H9 (cell line): Measurements from ENCODE around the gene CTAG1B. TPM values are rescaled to one million over a fixed set of nuclear protein-coding genes. Genes with fewer than 3 reads are reported as not detected.

ENCODE experiments used
- DNase-seq: peaks from one replicate; pipeline ENCODE4 v3.0.0-alpha.2; 2017
- H2AFZ ChIP-seq: one replicate; pipeline ENCODE4 v1.6.1; 2013; ENCODE audit warnings: mild to moderate bottlenecking, low read length, control low read depth, moderate library complexity
- H2AK5ac ChIP-seq: 2 replicates; pipeline ENCODE4 v1.6.1; 2013; ENCODE audit warnings: low read length, control low read depth, mixed read lengths; ENCODE audit not compliant: insufficient read length
- H2BK120ac ChIP-seq: one replicate; pipeline ENCODE4 v1.6.1; 2013; ENCODE audit warnings: low read depth, mild to moderate bottlenecking, low read length, control low read depth, inconsistent platforms; ENCODE audit not compliant: poor library complexity, severe bottlenecking
- H2BK12ac ChIP-seq: 2 replicates; pipeline ENCODE4 v1.6.1; 2013; ENCODE audit warnings: low read length, control low read depth, mixed read lengths, low read depth; ENCODE audit not compliant: insufficient read length
- H2BK15ac ChIP-seq: 2 replicates; pipeline ENCODE4 v1.6.1; 2013; ENCODE audit warnings: low read depth, low read length, control low read depth
- H2BK20ac ChIP-seq: one replicate; pipeline ENCODE4 v1.6.1; 2013; ENCODE audit warnings: low read depth, mild to moderate bottlenecking, low read length, control low read depth, inconsistent platforms; ENCODE audit not compliant: poor library complexity, severe bottlenecking
- H2BK5ac ChIP-seq: 2 replicates; pipeline ENCODE4 v1.6.1; 2013; ENCODE audit warnings: low read length, control low read depth, mixed read lengths; ENCODE audit not compliant: insufficient read length
- H3K14ac ChIP-seq: 2 replicates; pipeline ENCODE4 v1.6.1; 2013; ENCODE audit warnings: low read length, control low read depth; ENCODE audit not compliant: insufficient read depth
- H3K18ac ChIP-seq: 2 replicates; pipeline ENCODE4 v1.6.1; 2013; ENCODE audit warnings: low read depth, mild to moderate bottlenecking, mixed read lengths, low read length, control low read depth; ENCODE audit not compliant: insufficient read length
- H3K23ac ChIP-seq: 2 replicates; pipeline ENCODE4 v1.6.1; 2013; ENCODE audit warnings: low read length, control low read depth, mixed read lengths, low read depth; ENCODE audit not compliant: insufficient read length
- H3K23me2 ChIP-seq: 2 replicates; pipeline ENCODE4 v1.6.1; 2013; ENCODE audit warnings: low read depth, mild to moderate bottlenecking, mixed read lengths, low read length, control low read depth; ENCODE audit not compliant: insufficient read length, poor library complexity, severe bottlenecking
- H3K27ac ChIP-seq: 2 replicates; pipeline ENCODE4 v1.5.1; 2013; ENCODE audit warnings: low read length, control low read depth, mixed read lengths, low read depth; ENCODE audit not compliant: insufficient read length
- H3K27me3 ChIP-seq: 2 replicates; pipeline ENCODE4 v1.6.1; 2013; ENCODE audit warnings: low read length, control low read depth, inconsistent platforms; ENCODE audit not compliant: insufficient read depth
- H3K4ac ChIP-seq: 2 replicates; pipeline ENCODE4 v1.6.1; 2013; ENCODE audit warnings: low read depth, mild to moderate bottlenecking, control low read depth, inconsistent platforms, low read length, moderate library complexity
- H3K4me1 ChIP-seq: 2 replicates; pipeline ENCODE4 v1.6.1; 2013; ENCODE audit warnings: low read length, control low read depth, inconsistent platforms; ENCODE audit not compliant: insufficient read depth
- H3K4me2 ChIP-seq: 2 replicates; pipeline ENCODE4 v1.6.1; 2013; ENCODE audit warnings: low read length, control low read depth, mixed read lengths; ENCODE audit not compliant: insufficient read length, insufficient read depth
- H3K56ac ChIP-seq: 2 replicates; pipeline ENCODE4 v1.6.1; 2013; ENCODE audit warnings: low read depth, mild to moderate bottlenecking, mixed read lengths, low read length, control low read depth; ENCODE audit not compliant: insufficient read length
- H3K79me1 ChIP-seq: 2 replicates; pipeline ENCODE4 v1.6.1; 2013; ENCODE audit warnings: low read depth, mild to moderate bottlenecking, moderate library complexity, low read length, control low read depth, inconsistent platforms; ENCODE audit not compliant: insufficient read depth, poor library complexity, severe bottlenecking
- H3K79me2 ChIP-seq: 2 replicates; pipeline ENCODE4 v1.6.1; 2013; ENCODE audit warnings: low read length, control low read depth, inconsistent platforms; ENCODE audit not compliant: insufficient read depth
- H3K9ac ChIP-seq: 2 replicates; pipeline ENCODE4 v1.6.1; 2013; ENCODE audit warnings: low read length, control low read depth, mixed read lengths; ENCODE audit not compliant: insufficient read length; ENCODE audit errors: extremely low read depth
- H3K9me3 ChIP-seq: one replicate; pipeline ENCODE4 v1.6.1; 2013; ENCODE audit warnings: low read depth, low read length, inconsistent platforms; ENCODE audit not compliant: control insufficient read depth
- H3T11ph ChIP-seq: one replicate; pipeline ENCODE4 v1.6.1; 2013; ENCODE audit warnings: mild to moderate bottlenecking, low read length, control low read depth, inconsistent platforms
- H4K20me1 ChIP-seq: one replicate; pipeline ENCODE4 v1.6.1; 2013; ENCODE audit not compliant: control insufficient read depth, insufficient read length, insufficient read depth
- H4K5ac ChIP-seq: 2 replicates; pipeline ENCODE4 v1.6.1; 2013; ENCODE audit warnings: low read depth, mild to moderate bottlenecking, mixed read lengths, low read length, control low read depth; ENCODE audit not compliant: insufficient read length
- H4K8ac ChIP-seq: replicated peaks from 2 replicates; pipeline ENCODE4 v1.6.1; 2013; ENCODE audit warnings: low read length, control low read depth, mixed read lengths, low read depth; ENCODE audit not compliant: insufficient read length
- H4K91ac ChIP-seq: 2 replicates; pipeline ENCODE4 v1.6.1; 2013; ENCODE audit warnings: low read depth, mild to moderate bottlenecking, moderate library complexity, mixed read lengths, low read length, control low read depth; ENCODE audit not compliant: insufficient read length
- H3K27ac Mint-ChIP-seq, 3 experiments: 2 replicates in 2 of 3; 3 replicates in 1 of 3; pipeline ENCODE4 v1.8.0; 2020 to 2021; ENCODE audit warnings: mixed read lengths in 3 of 3, mild to moderate bottlenecking in 1 of 3, moderate library complexity in 1 of 3
- H3K27me3 Mint-ChIP-seq: 2 replicates; pipeline ENCODE4 v1.8.0; 2021; ENCODE audit warnings: low read depth, mild to moderate bottlenecking, moderate library complexity, mixed read lengths
- H3K36me3 Mint-ChIP-seq, 3 experiments: 2 replicates in 2 of 3; 3 replicates in 1 of 3; pipeline ENCODE4 v1.8.0; 2020 to 2021; ENCODE audit warnings: low read depth in 3 of 3, mixed read lengths in 3 of 3; ENCODE audit not compliant: insufficient read depth in 1 of 3
- H3K4me1 Mint-ChIP-seq, 2 experiments: 2 replicates each; pipeline ENCODE4 v1.8.0; 2020; ENCODE audit warnings: mixed read lengths in 2 of 2
- H3K4me3 Mint-ChIP-seq, 2 experiments: 2 replicates in 1 of 2; 3 replicates in 1 of 2; pipeline ENCODE4 v1.8.0; 2020 to 2021; ENCODE audit warnings: mild to moderate bottlenecking in 2 of 2, mixed read lengths in 2 of 2, moderate library complexity in 1 of 2
- H3K9me3 Mint-ChIP-seq, 2 experiments: 2 replicates in 1 of 2; 3 replicates in 1 of 2; pipeline ENCODE4 v1.8.0; 2020; ENCODE audit warnings: mild to moderate bottlenecking in 2 of 2, mixed read lengths in 2 of 2, moderate library complexity in 1 of 2
- CTCF ChIP-seq: fragments of 200-600 bp; sonication (generic); conservative IDR thresholded peaks from 3 replicates; pipeline ENCODE4 v1.8.0; 2021; ENCODE audit warnings: antibody characterized with exemption, mild to moderate bottlenecking
- WGBS: extraction: QIAGEN DNeasy Blood & Tissue Kit; methylation state at CpG from one replicate; pipeline ENCODE4 v1.1.7; 2013; ENCODE audit warnings: missing lambda C conversion rate, low lambda C conversion rate, mixed read lengths; ENCODE audit not compliant: insufficient read length; ENCODE audit errors: extremely low coverage; 5-methylcytosine and 5-hydroxymethylcytosine counted together
- total RNA-seq: library from RNA; stranded (reverse); gene quantifications from 2 replicates; pipeline ENCODE4 v1.2.1, GENCODE V29; 2021

Gene CTAG1B
- total RNA-seq, 1 experiment from 2014 or later: not detected

- peaks cover 47% of the 10 kb centered on the region for H3K9me3 ChIP-seq
- no peak overlapping the region for H2AK5ac ChIP-seq
- no peak overlapping the region for H2BK5ac ChIP-seq
- H3K9me3 Mint-ChIP-seq: peaks cover 65 to 67% of the 10 kb centered on the region in 2 experiments
- no peak overlapping the region for H2BK120ac ChIP-seq
- H3K4me1 Mint-ChIP-seq: peaks cover 14 to 17% of the 10 kb centered on the region in 2 experiments
- no peak for DNase-seq
- H3K23ac ChIP-seq: no peak overlapping the region
- no peak overlapping the region for H3K18ac ChIP-seq
- no peaks in the 10 kb centered on the region for H3K23me2 ChIP-seq
- H2BK12ac ChIP-seq: no peak overlapping the region
- no peak overlapping the region for H2BK15ac ChIP-seq
- no peak overlapping the region for H3K56ac ChIP-seq
- H3K4me3 Mint-ChIP-seq: no peak overlapping the region
- no peak overlapping the region for H3K14ac ChIP-seq
- H3K36me3 Mint-ChIP-seq: peaks cover 15 to 22% (median 21%) of the 10 kb centered on the region in 3 experiments
- no peak overlapping the region for H4K8ac ChIP-seq
- H3K79me2 ChIP-seq: no peaks in the 10 kb centered on the region
- no peak for TF ChIP-seq CTCF
- H3K4ac ChIP-seq: no peak overlapping the region
- no peaks in the 10 kb centered on the region for H3K4me1 ChIP-seq
- H3K4me2 ChIP-seq: no peak overlapping the region
- H3K27ac ChIP-seq: no peak overlapping the region
- H2BK20ac ChIP-seq: no peak overlapping the region
- peaks cover 5% of the 10 kb centered on the region for H3K27me3 Mint-ChIP-seq
- H4K91ac ChIP-seq: no peak overlapping the region
- no peaks in the 10 kb centered on the region for H3K27me3 ChIP-seq
- H4K5ac ChIP-seq: no peak overlapping the region
- H3K27ac Mint-ChIP-seq: no peak overlapping the region
- no CpG with 5 or more reads among the region's 5 CpGs for WGBS
- H3K79me1 ChIP-seq: no peaks in the 10 kb centered on the region
- H3T11ph ChIP-seq: no peak overlapping the region
- no peak overlapping the region for H3K9ac ChIP-seq
- no peaks in the 10 kb centered on the region for H4K20me1 ChIP-seq
- no peak overlapping the region for H2AFZ ChIP-seq
Measured at GRCh38 chrX:154593201-154593600, 25.9 kb downstream of the CTAG1B start.
